Thyroid gland (tissue), 4 donors: Measurements from ENCODE around the gene TGIF2. TPM values are rescaled to one million over a fixed set of nuclear protein-coding genes. Genes with fewer than 3 reads are reported as not detected.

Experiments
- DNase-seq, 2 donors: peaks; one replicate each; pipeline ENCODE4 v3.0.0-alpha.2; 2019
- H3K27ac ChIP-seq, 3 donors: fragments of 200-600 bp; sonication (generic); 1 replicate in 2 of 3; 2 replicates in 1 of 3; pipeline ENCODE4 v1.5.1; 2016 to 2019; ENCODE audit warnings: mild to moderate bottlenecking in 1 of 3, moderate library complexity in 1 of 3
- H3K27me3 ChIP-seq: fragments of 200-600 bp; sonication (generic); one replicate; pipeline ENCODE4 v1.5.1; 2019
- H3K36me3 ChIP-seq, 2 donors: fragments of 200-600 bp; sonication (generic); one replicate each; pipeline ENCODE4 v1.5.1; 2016 to 2019
- H3K4me1 ChIP-seq, 2 donors: fragments of 200-600 bp; sonication (generic); one replicate each; pipeline ENCODE4 v1.5.1; 2017 to 2019
- H3K4me3 ChIP-seq, 3 donors: fragments of 200-600 bp; sonication (generic); replicated peaks in 1 of 3; 1 replicate in 2 of 3; 2 replicates in 1 of 3; pipeline ENCODE4 v1.5.1; 2016; ENCODE audit warnings: mild to moderate bottlenecking in 1 of 3
- H3K9me3 ChIP-seq: fragments of 200-600 bp; sonication (generic); one replicate; pipeline ENCODE4 v1.5.1; 2017
- POLR2A ChIP-seq, 2 donors: fragments of 450-650 bp; IDR thresholded peaks; one replicate each; pipeline ENCODE4 v1.6.1; 2017; ENCODE audit warnings: antibody characterized with exemption in 2 of 2, mild to moderate bottlenecking in 2 of 2, moderate library complexity in 1 of 2
- WGBS, 2 donors: methylation state at CpG; one replicate each; pipeline ENCODE4 v1.1.5; 2017; 5-methylcytosine and 5-hydroxymethylcytosine counted together
- intact Hi-C: fragments of 100-400 bp; cut with DNase I; formaldehyde crosslinking; loops from one replicate; pipeline ENCODE4 v1.15.1; 2023
- total RNA-seq, 4 donors: library from RNA; depleted of rRNA; stranded (reverse); fragments of >200 nt; gene quantifications; one replicate each; pipeline ENCODE4 v1.2.3, GENCODE V29; 2016
- TF ChIP-seq, protein P1 (sequence below), 6 experiments: fragments of 200-600 bp in 3 of 6; fragments of 450-650 bp in 3 of 6; sonication (generic) in 3 of 6; IDR thresholded peaks; one replicate each; pipeline ENCODE4 v1.5.1; 2016 to 2019; ENCODE audit warnings: antibody characterized with exemption in 6 of 6, mild to moderate bottlenecking in 2 of 6, inconsistent platforms in 1 of 6, moderate library complexity in 1 of 6

Gene TGIF2
- total RNA-seq, 4 donors from 2014 or later, result 14.2 to 28.8 (median 18.9) TPM

DNA sequence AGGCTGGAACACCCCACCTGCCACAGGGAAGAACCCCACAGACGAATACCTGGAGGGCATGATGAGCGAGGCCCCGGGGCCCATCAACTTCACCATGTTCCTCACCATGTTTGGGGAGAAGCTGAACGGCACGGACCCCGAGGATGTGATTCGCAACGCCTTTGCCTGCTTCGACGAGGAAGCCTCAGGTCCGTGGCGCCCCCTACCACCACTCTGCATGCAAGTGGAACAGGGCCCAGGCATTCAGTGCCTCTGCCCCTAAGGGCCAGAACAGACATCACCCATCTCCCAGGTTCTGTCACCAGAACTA is 25.4 kb upstream of the TGIF2 start:
- DNase-seq, result no peak
- Histone ChIP-seq H3K27me3 (no peaks in the 10 kb centered on the region), H3K4me3 (no peak overlapping the region), H3K4me1 (peaks cover 20 to 23% of the 10 kb centered on the region in 2 donors), H3K27ac (no peak overlapping the region), H3K9me3 (no peaks in the 10 kb centered on the region), H3K36me3 (peaks cover 5 to 25% of the 10 kb centered on the region in 2 donors)
- no peak for TF ChIP-seq POLR2A (IDR thresholded peaks at IDR 0.05)
- TF ChIP-seq, protein P1, sequence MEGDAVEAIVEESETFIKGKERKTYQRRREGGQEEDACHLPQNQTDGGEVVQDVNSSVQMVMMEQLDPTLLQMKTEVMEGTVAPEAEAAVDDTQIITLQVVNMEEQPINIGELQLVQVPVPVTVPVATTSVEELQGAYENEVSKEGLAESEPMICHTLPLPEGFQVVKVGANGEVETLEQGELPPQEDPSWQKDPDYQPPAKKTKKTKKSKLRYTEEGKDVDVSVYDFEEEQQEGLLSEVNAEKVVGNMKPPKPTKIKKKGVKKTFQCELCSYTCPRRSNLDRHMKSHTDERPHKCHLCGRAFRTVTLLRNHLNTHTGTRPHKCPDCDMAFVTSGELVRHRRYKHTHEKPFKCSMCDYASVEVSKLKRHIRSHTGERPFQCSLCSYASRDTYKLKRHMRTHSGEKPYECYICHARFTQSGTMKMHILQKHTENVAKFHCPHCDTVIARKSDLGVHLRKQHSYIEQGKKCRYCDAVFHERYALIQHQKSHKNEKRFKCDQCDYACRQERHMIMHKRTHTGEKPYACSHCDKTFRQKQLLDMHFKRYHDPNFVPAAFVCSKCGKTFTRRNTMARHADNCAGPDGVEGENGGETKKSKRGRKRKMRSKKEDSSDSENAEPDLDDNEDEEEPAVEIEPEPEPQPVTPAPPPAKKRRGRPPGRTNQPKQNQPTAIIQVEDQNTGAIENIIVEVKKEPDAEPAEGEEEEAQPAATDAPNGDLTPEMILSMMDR (IDR thresholded peaks at IDR 0.05), result no peak
- WGBS, 2 donors, result 68 to 85% methylated on average over 10 to 12 of the region's 12 CpGs
- intact Hi-C loops, result no loop called here

DNA sequence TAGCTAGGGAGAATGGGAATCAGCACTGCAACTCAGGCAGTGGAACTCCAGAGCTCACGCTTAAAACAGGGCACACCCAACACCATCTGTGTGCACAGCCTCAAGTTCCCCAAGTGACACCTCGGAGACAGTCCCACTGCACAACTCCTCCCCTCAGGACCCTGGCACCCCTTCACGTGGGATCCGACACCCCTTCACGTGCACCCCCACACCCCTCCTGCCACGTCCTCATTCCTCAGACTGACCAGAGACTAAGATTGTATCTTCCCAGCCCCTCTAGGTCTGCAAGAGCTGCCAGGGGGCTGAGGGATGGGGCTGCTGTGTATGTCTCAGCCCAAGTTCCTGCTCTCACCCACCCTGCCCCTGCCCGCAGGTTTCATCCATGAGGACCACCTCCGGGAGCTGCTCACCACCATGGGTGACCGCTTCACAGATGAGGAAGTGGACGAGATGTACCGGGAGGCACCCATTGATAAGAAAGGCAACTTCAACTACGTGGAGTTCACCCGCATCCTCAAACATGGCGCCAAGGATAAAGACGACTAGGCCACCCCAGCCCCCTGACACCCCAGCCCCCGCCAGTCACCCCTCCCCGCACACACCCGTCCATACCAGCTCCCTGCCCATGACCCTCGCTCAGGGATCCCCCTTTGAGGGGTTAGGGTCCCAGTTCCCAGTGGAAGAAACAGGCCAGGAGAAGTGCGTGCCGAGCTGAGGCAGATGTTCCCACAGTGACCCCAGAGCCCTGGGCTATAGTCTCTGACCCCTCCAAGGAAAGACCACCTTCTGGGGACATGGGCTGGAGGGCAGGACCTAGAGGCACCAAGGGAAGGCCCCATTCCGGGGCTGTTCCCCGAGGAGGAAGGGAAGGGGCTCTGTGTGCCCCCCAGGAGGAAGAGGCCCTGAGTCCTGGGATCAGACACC is 24.4 kb upstream of the TGIF2 start:
- Histone ChIP-seq H3K4me1 (peaks cover 10 to 17% of the 10 kb centered on the region in 2 donors), H3K27ac (no peak overlapping the region), H3K9me3 (no peaks in the 10 kb centered on the region), H3K36me3 (peaks cover 5 to 25% of the 10 kb centered on the region in 2 donors), H3K27me3 (no peaks in the 10 kb centered on the region), H3K4me3 (no peak overlapping the region)
- 90 to 91% methylated on average over 22 of the region's 23 CpGs for WGBS, 2 donors
- DNase-seq, result no peak
- TF ChIP-seq POLR2A (IDR thresholded peaks at IDR 0.05), result no peak
- TF ChIP-seq, protein P1 (IDR thresholded peaks at IDR 0.05), result no peak
- intact Hi-C loops, result no loop called here

DNA sequence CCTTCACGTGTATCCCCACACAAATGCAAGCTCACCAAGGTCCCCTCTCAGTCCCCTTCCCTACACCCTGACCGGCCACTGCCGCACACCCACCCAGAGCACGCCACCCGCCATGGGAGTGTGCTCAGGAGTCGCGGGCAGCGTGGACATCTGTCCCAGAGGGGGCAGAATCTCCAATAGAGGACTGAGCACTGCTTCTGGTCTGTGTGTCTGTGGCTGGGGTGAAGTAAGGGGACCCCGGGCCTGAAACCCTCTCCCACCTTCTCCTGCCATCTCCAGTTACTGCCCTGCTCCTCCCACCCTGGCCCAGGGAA is 23.8 kb upstream of the TGIF2 start:
- TF ChIP-seq, protein P1 (IDR thresholded peaks at IDR 0.05), result no peak
- TF ChIP-seq POLR2A (IDR thresholded peaks at IDR 0.05), result no peak
- Histone ChIP-seq H3K27me3 (no peaks in the 10 kb centered on the region), H3K9me3 (no peaks in the 10 kb centered on the region), H3K4me3 (no peak overlapping the region), H3K36me3 (peaks cover 5 to 25% of the 10 kb centered on the region in 2 donors), H3K4me1 (peaks cover 3 to 11% of the 10 kb centered on the region in 2 donors), H3K27ac (peak overlapping the region in 1 of 3 donors; percentile 6)
- WGBS, 2 donors, result 89 to 95% methylated on average over 7 to 9 of the region's 9 CpGs
- no peak for DNase-seq
- intact Hi-C loops, result no loop called here

DNA sequence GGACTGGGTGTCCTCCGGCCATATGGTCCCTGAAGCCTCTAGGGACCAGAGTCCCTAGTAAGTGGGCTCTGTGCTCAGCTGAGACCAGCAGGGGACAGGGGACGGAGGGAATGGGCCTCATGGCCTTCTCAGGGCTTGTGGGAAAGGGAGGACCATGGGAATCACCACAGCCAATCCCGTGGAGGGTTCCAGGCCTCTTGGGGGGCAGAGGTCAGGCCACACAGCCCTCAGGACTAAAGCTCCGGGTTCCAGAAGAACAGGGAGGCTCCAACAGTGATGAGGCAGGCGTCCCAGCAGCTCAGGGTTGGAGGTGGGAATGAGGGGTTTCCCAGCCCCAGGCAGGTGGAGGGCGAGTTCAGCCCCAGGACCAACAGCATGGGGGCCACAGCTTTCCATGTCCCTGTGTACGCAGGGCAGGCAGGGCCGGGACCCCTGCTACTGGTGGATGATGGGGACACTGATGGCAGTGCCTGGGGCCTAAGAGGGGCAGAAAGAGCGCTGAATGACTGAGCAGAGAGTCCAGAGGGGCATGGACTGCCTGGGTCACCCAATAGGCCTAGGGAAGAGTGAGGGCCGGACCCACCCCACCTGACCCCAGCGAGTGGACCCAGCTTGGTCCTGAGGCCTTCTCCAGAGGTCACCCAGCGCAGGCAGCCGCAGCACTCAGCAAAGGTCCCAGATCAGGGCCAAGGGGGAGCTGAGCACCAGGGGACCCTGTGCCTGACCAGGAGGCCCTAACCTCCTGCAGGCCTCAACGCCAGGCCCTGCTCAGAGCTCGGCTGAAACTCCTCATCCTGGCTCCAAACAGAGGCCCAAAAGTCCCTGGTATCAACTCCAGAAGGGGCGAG is 23.2 kb upstream of the TGIF2 start:
- H3K4me1 ChIP-seq, result peaks cover 0 to 6% of the 10 kb centered on the region in 2 donors
- no peaks in the 10 kb centered on the region for H3K9me3 ChIP-seq
- H3K4me3 ChIP-seq, result no peak overlapping the region
- H3K36me3 ChIP-seq, result peaks cover 5 to 25% of the 10 kb centered on the region in 2 donors
- TF ChIP-seq POLR2A (IDR thresholded peaks at IDR 0.05), result no peak
- TF ChIP-seq, protein P1 (IDR thresholded peaks at IDR 0.05), result no peak
- H3K27me3 ChIP-seq, result no peaks in the 10 kb centered on the region
- peak overlapping the region in 2 of 3 donors; percentile 6 to 17 for H3K27ac ChIP-seq
- 79 to 92% methylated on average over 7 to 14 of the region's 16 CpGs for WGBS, 2 donors
- intact Hi-C loops, result loop anchor here (10.0 kb wide), 1 partner anchor 315 kb away; a partner anchor contains a TSS
- DNase-seq, result no peak
